ENCODE results near the gene CDC73. TPM values are rescaled to one million over a fixed set of nuclear protein-coding genes. Genes with fewer than 3 reads are reported as not detected.

CDC73 gene
- total and polyA plus RNA-seq, 2 of the 13 experiments (the other 11 are each of a cell fraction or from before 2014, with no cell fraction given): 20.2 to 26.3 TPM

- TF ChIP-seq, protein P1, sequence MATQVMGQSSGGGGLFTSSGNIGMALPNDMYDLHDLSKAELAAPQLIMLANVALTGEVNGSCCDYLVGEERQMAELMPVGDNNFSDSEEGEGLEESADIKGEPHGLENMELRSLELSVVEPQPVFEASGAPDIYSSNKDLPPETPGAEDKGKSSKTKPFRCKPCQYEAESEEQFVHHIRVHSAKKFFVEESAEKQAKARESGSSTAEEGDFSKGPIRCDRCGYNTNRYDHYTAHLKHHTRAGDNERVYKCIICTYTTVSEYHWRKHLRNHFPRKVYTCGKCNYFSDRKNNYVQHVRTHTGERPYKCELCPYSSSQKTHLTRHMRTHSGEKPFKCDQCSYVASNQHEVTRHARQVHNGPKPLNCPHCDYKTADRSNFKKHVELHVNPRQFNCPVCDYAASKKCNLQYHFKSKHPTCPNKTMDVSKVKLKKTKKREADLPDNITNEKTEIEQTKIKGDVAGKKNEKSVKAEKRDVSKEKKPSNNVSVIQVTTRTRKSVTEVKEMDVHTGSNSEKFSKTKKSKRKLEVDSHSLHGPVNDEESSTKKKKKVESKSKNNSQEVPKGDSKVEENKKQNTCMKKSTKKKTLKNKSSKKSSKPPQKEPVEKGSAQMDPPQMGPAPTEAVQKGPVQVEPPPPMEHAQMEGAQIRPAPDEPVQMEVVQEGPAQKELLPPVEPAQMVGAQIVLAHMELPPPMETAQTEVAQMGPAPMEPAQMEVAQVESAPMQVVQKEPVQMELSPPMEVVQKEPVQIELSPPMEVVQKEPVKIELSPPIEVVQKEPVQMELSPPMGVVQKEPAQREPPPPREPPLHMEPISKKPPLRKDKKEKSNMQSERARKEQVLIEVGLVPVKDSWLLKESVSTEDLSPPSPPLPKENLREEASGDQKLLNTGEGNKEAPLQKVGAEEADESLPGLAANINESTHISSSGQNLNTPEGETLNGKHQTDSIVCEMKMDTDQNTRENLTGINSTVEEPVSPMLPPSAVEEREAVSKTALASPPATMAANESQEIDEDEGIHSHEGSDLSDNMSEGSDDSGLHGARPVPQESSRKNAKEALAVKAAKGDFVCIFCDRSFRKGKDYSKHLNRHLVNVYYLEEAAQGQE (IDR thresholded peaks at IDR 0.05; ENCODE audit: borderline replicate concordance in 1 of 2, low read depth in 1 of 2, low read length in 2 of 2): no peak
- no peak for TF ChIP-seq CREB1 (IDR thresholded peaks at IDR 0.05)
- TF ChIP-seq CREB1 (CRISPR knock-in tag; IDR thresholded peaks at IDR 0.05): peak; percentile 45
- TF ChIP-seq MEIS2 (CRISPR knock-in tag; IDR thresholded peaks at IDR 0.05): no peak
- no peak for TF ChIP-seq TRIM24 (CRISPR knock-in tag; IDR thresholded peaks at IDR 0.05)
- TF ChIP-seq, protein P2, sequence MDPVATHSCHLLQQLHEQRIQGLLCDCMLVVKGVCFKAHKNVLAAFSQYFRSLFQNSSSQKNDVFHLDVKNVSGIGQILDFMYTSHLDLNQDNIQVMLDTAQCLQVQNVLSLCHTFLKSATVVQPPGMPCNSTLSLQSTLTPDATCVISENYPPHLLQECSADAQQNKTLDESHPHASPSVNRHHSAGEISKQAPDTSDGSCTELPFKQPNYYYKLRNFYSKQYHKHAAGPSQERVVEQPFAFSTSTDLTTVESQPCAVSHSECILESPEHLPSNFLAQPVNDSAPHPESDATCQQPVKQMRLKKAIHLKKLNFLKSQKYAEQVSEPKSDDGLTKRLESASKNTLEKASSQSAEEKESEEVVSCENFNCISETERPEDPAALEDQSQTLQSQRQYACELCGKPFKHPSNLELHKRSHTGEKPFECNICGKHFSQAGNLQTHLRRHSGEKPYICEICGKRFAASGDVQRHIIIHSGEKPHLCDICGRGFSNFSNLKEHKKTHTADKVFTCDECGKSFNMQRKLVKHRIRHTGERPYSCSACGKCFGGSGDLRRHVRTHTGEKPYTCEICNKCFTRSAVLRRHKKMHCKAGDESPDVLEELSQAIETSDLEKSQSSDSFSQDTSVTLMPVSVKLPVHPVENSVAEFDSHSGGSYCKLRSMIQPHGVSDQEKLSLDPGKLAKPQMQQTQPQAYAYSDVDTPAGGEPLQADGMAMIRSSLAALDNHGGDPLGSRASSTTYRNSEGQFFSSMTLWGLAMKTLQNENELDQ (CRISPR knock-in tag; IDR thresholded peaks at IDR 0.05; ENCODE audit: borderline replicate concordance): no peak
- no peak for TF ChIP-seq ZSCAN30 (CRISPR knock-in tag; IDR thresholded peaks at IDR 0.05)
- no peak for TF ChIP-seq KLF9 (CRISPR knock-in tag; IDR thresholded peaks at IDR 0.05; ENCODE audit: low read depth)
- no peak for TF ChIP-seq ZNF431 (CRISPR knock-in tag; IDR thresholded peaks at IDR 0.05; ENCODE audit: borderline replicate concordance, low read depth)
- TF ChIP-seq TCF7 (IDR thresholded peaks at IDR 0.05; ENCODE audit: low read depth): peak; percentile 79
- TF ChIP-seq RCOR2 (CRISPR knock-in tag; IDR thresholded peaks at IDR 0.05): peak; percentile 65; the same call in 1 of the 2 replicates
- TF ChIP-seq SAFB2 (CRISPR knock-in tag; IDR thresholded peaks at IDR 0.05; ENCODE audit: borderline replicate concordance, low read depth): no peak
- peak; percentile 90 for TF ChIP-seq ARID5B (CRISPR knock-in tag; IDR thresholded peaks at IDR 0.05)
- TF ChIP-seq ZBTB14 (CRISPR knock-in tag; IDR thresholded peaks at IDR 0.05): no peak
- TF ChIP-seq ZNF614 (CRISPR knock-in tag; IDR thresholded peaks at IDR 0.05; ENCODE audit: borderline replicate concordance): no peak
- 0 out of 2 replicates have a peak, but pooled peaks have one; percentile 29 for TF ChIP-seq HNRNPUL1 (IDR thresholded peaks at IDR 0.05; ENCODE audit: low read depth, low read length)
- TF ChIP-seq SSRP1 (CRISPR knock-in tag; IDR thresholded peaks at IDR 0.05): no peak
- TF ChIP-seq NFYB (CRISPR knock-in tag; IDR thresholded peaks at IDR 0.05): no peak
Measured at GRCh38 chr1:193114485-193115095, 7.2 kb upstream of the CDC73 start (continued).

Measured in HepG2 (cell line).